SW 1271 (cell line): ENCODE measurements around the gene GSTA2.
"Not testable (repeated sequence)": the region's sequence is repeated elsewhere in the genome, so short reads cannot be mapped to it uniquely, and the experiment has no call there.

Experiments
- DNase-seq, 2 experiments: peaks; one replicate each; lab custom pipeline; 2025; lab: John Stamatoyannopoulos, UW

GSTA2 gene

DNA sequence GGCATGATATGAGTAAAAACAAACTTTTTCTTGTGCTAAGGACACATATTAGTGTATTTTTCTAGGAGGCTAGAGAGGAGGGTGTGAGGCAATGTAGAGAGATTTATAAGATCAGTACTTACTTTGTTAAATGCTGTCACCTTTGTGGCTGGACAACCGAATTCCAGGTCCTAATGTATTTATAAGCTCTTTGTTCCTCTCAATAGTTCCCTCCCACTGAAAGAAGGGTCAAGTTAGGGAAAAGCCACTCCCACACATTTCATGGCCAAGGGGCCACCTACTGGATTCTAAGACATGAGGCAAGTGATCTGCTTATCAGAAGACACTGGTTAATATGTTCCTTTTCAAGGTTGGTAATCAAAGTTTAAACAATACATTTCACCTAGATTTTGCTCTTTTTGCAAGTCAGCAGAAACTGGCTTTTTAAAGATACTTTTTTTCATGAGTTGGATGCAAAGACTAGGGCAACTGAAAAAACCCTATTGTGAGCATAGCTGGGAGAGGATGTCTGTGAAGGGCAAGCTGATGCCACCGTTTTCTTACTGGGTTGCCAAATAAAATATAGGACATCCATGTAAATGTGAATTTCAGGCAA is at the start of gene GSTA2:
Gene GSTA2 (minus strand): TSS at position 154 of the 595 bp plus-strand sequence. CDS start 5,528 bp downstream, outside the sequence.
- DNase-seq, result not testable (repeated sequence)

DNA sequence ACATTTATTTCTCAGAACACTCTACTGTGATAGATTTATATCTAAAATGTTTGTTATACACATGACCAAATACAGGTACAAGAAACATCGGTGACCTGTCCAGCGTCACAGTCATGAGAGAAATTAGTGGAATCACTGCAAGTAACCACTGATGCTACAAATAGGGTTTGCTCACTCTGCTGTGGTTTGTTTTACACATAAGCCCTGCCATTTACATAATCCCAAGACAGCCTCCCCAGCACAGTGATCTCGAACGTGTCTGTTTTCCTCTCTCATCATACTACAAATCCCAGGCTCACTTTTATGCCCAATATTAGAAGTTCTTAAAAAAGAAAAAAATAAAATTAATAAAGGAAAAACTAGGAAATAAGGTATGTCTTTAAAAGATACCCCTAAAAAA is 46.5 kb upstream of the GSTA2 start:
- DNase-seq, result not testable (repeated sequence)

GRCh38 chr6:52808660-52809059 is 45.4 kb upstream of the GSTA2 start:
- DNase-seq, result no peak

DNA sequence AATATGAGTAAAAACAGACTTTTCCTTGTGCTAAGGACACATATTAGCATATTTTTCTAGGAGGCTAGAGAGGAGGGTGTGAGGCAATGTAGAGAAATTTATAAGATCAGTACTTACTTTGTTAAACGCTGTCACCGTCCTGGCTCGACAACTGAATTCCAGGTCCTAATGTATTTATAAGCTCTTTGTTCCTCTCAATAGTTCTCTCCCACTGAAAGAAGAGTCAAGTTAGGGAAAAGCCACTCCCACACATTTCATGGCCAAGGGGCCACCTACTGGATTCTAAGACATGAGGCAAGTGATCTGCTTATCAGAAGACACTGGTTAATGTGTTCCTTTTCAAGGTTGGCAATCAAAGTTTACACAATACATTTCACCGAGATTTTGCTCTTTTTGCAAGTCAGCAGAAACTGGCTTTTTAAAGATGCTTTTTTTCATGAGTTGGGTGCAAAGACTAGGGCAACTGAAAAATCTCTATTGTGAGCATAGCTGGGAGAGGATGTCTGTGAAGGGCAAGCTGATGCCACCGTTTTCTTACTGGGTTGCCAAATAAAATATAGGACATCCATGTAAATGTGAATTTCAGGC is 40.5 kb upstream of the GSTA2 start, which contains the start of gene GSTA1:
Gene GSTA1 (minus strand): TSS at position 149 of the 588 bp plus-strand sequence. CDS start 4,549 bp downstream, outside the sequence.
- not testable (repeated sequence) for DNase-seq

GRCh38 chr6:52802806-52803205 is 39.5 kb upstream of the GSTA2 start:
- DNase-seq, result no peak

- no peak for DNase-seq
These were observed 38.0 kb upstream of the GSTA2 start for GRCh38 chr6:52801188-52801841.

GRCh38 chr6:52799272-52799671 is 36.0 kb upstream of the GSTA2 start:
- not testable (repeated sequence) for DNase-seq

DNA sequence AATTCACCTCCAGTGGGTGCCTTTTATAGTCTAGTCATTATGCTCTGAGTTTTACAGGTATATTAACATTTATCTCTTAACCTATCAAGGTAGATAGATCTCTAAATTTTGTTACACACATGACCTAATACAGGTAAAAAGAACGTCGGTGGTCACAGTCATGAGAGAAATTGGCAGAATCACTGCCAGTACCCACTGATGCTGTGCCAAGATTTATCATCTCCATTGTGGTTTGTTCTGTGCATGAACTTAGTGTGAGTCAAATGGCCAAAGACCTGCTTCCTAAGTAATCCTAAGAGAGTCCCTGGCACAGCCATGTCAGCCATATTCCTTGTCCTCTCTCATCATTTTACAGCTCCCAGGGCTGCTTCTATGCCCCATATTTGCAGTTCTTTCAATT is 31.1 kb upstream of the GSTA2 start:
- not testable (repeated sequence) for DNase-seq

DNA sequence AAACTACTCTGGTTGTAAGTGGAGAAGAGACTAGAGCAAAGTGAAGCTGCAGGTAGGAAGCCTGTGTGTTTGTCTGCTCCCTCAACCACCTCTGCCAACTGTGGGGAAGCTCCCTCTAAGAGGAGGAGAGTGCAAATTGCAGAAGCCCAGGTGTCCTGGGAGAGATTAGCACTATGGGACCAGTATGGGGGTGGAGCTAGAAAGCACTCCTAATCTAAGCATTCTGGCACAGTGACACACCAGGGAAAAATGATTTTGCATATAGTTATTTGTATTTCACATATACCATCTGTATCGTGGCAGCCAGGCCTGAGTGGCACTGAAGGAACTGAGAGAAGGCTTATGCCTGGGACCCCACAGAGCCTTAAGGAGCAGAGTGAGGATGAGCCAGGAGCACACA is 27.6 kb upstream of the GSTA2 start:
- DNase-seq, result no peak

GRCh38 chr6:52789658-52790057 is 26.4 kb upstream of the GSTA2 start:
- DNase-seq, result not testable (repeated sequence)

DNA sequence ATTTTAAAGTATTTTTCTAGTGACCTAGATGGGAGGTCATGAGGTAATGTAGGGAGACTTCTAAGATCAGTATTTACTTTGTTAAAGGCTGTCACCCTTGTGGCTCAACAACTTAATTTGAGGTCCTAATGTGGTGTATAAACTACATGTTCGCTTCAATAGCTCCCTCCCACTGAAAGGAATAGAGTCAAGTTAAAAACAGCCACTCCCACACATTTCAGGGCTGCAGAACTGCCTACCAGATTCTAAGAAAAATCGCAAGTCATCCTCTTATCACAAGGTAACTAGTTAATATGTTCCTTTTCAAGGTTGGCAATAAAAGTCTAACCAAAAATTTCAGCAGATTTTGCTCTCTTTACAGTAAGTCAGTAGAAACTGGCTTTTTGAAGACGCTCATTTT is 25.2 kb upstream of the GSTA2 start:
- no peak for DNase-seq

- no peak for DNase-seq
These were observed 24.6 kb upstream of the GSTA2 start for GRCh38 chr6:52787917-52788316.

DNA sequence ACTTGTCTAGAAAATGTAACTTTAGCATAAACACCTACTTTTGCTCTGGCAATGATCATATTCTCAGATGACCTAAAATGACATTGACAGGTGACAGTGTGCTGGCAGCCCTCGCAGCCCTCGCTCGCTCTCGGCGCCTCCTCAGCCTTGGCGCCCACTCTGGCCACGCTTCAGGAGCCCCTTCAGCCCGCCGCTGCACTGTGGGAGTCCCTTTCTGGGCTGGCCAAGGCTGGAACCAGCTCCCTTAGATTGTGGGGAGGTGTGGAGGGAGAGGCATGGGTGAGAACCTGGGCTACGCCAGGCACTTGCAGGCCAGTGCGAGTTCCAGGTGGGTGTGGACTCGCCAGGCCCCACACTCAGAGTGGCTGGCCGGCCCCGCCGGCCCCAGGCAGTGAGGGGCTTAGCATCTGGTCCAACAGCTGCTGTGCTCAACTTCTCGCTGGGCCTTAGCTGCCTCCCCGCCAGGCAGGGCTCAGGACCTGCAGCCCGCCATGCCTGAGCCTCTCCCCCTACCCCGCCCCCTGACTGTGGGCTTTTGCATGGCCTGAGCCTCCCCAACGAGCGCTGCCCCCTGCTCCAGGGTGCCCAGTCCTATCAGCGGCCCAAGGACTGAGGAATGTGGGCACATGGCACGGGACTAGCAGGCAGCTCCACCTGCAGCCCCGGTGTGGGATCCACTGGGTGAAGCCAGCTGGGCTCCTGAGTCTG is 23.1 kb upstream of the GSTA2 start:
- DNase-seq, result no peak

DNA sequence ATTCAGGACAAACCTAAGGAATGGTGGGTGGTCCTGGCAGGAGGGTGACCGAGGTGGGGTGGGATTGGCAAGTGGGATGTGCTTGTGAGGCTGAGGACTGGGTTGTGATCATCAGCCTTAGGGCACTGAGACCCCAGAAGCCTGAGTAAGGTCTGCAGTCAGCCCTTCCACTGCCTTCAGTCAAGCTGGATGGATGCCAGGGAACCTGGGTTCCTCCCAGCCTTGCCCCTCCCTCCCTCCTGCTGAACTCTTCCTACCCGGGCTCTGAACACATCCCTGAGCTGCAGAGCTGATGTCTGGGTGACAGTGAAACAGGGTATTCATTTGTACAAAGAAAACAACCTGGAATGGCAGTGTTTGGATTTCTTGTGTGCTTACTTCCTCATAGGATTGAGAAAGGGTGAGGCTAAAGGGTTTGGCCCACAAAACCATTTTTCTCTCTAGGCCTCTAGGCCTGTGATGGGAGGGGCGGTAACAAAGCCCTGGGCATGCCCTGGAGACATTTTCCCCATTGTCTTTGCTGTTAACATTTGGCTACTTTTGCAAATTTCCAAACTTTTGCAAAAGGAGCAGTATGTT is 19.5 kb upstream of the GSTA2 start:
- DNase-seq, result not testable (repeated sequence)

DNA sequence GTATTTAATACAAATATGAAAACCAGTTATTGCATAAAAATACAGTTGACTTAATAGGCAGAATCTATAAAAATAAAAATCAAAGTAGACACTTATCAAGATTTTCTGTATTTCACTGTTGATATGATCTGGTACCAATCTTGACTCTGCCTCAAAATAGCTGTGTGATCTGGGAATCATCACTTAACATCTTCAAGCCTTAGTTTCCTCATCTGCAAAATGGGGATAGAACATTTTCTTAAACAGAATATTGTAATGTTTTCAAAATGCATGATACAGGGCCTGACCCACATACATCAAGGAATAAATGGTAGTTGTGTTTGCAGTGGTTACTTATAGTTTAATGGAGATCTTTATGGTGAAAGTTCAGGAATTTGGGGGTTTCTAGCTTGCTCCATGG is 18.9 kb upstream of the GSTA2 start:
- DNase-seq, result not testable (repeated sequence)

DNA sequence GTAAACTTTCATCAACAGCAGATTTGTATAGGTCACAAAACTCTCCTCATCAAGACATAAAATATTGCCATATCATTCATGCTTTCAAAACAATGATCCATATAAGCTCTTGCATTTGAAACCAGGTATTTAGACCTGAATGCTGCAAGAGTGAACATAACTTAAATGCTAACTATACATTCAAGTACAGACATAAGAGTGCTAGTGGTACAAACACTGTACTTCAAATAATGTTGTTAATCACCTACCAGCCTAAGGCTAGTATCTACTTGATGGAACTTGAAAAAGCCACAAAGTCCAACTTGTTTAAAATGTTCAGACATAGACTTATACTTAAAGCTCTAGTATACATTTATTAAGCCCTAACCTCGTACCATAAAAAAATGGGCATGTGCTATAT is 16.0 kb upstream of the GSTA2 start:
- no peak for DNase-seq

DNA sequence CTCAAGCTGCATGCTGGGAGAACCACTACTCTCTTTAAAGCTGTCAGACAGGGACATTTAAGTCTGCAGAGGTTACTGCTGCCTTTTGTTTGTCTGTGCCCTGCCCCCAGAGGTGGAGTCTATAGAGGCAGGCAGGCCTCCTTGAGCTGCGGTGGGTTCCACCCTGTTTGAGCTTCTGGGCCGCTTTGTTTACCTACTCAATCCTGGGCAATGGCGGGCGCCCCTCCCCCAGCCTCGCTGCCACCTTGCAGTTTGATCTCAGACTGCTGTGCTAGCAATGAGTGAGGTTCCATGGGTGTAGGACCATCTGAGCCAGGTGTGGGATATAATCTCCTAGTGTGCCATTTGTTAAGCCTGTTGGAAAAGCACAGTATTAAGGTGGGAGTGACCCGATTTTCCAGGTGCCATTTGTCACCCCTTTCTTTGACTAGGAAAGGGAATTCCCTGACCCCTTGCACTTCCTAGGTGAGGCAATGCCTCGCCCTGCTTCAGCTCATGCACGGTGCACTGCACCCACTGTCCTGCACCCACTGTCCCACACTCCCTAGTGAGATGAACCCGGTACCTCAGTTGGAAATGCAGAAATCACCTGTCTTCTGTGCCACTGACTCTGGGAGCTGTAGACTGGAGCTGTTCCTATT is 13.6 kb upstream of the GSTA2 start:
- not testable (repeated sequence) for DNase-seq

DNA sequence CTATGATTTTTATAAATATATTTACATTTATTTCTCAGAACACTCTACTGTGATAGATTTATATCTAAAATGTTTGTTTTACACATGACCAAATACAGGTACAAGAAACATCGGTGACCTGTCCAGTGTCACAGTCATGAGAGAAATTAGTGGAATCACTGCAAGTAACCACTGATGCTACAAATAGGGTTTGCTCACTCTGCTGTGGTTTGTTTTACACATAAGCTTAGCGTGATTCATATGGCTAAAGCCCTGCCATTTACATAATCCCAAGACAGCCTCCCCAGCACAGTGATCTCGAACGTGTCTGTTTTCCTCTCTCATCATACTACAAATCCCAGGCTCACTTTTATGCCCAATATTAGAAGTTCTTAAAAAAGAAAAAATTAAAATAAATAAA is 6.1 kb upstream of the GSTA2 start:
- DNase-seq, result not testable (repeated sequence)

DNA sequence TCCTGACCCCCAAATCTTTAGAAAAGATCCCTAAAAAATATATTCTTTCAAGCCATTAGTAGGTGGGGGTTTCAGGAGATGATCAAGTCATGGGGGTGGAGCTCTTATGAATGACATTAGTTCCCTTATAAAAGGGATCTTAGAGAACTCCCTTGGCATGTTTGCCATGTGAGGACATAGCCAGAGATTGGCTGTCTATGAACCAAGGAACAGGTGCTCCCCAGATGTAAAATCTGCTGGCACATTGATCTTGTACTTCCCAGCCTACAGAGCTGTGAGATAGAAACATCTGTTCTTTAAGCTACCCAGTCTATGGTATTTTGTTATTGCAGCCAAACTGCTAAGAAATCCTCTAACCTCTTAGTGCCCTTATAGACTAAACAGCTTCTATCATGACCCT is 4.4 kb upstream of the GSTA2 start:
- DNase-seq, result not testable (repeated sequence)

- DNase-seq, result not testable (repeated sequence)
These were observed 1.4 kb downstream of the GSTA2 start for GRCh38 chr6:52761673-52762491.
